PC-9 (cell line): ENCODE results near the gene RGS7.

ENCODE experiments used
- CTCF ChIP-seq: fragments of 200-600 bp; sonication (generic); conservative IDR thresholded peaks from 2 replicates; pipeline ENCODE4 v1.6.1; 2017; ENCODE audit warnings: mixed run types, antibody characterized with exemption, mild to moderate bottlenecking, moderate library complexity
- EZH2 ChIP-seq: fragments of 200-600 bp; sonication (generic); IDR thresholded peaks from 2 replicates; pipeline ENCODE4 v1.8.0; 2017; ENCODE audit warnings: antibody characterized with exemption, low read depth

- TF ChIP-seq CTCF = no peak
- no peak for TF ChIP-seq EZH2
These were observed 349.3 kb downstream of the RGS7 start for GRCh38 chr1:241007668-241008067.
